BLaER1 (cell line): Measurements from ENCODE around the gene NR2E1.

Experiments
- H3K27ac ChIP-seq: shearing (Covaris generic); formaldehyde crosslinking; 2 replicates; pipeline ENCODE4 v1.8.1; 2022
- H3K27me3 ChIP-seq: shearing (Covaris generic); formaldehyde crosslinking; 2 replicates; pipeline ENCODE4 v1.8.1; 2022
- H3K36me3 ChIP-seq: shearing (Covaris generic); formaldehyde crosslinking; 2 replicates; pipeline ENCODE4 v1.8.1; 2022
- H3K4me1 ChIP-seq: shearing (Covaris generic); formaldehyde crosslinking; 2 replicates; pipeline ENCODE4 v1.8.1; 2022
- H3K4me2 ChIP-seq: shearing (Covaris generic); formaldehyde crosslinking; 2 replicates; pipeline ENCODE4 v1.8.1; 2022
- H3K4me3 ChIP-seq: shearing (Covaris generic); formaldehyde crosslinking; 2 replicates; pipeline ENCODE4 v1.8.1; 2022
- H3K9ac ChIP-seq: shearing (Covaris generic); formaldehyde crosslinking; 2 replicates; pipeline ENCODE4 v1.8.1; 2022
- H3K9me3 ChIP-seq: shearing (Covaris generic); formaldehyde crosslinking; 2 replicates; pipeline ENCODE4 v1.8.1; 2022
- H4K20me1 ChIP-seq: shearing (Covaris generic); formaldehyde crosslinking; 2 replicates; pipeline ENCODE4 v1.8.1; 2022
- Cebpa-rat ChIP-seq: shearing (Covaris generic); IDR thresholded peaks from 2 replicates; pipeline ENCODE4 v1.8.1; 2022

Gene NR2E1

GRCh38 chr6:108170332-108171290, 4.8 kb downstream of the NR2E1 start:
- TF ChIP-seq Cebpa-rat, result no peak
- H3K27ac ChIP-seq, result no peak overlapping the region
- H4K20me1 ChIP-seq, result peaks cover 71% of the 10 kb centered on the region
- H3K4me3 ChIP-seq, result no peak overlapping the region
- H3K4me1 ChIP-seq, result no peaks in the 10 kb centered on the region; the same call in 1 of the 2 replicates
- no peak overlapping the region for H3K4me2 ChIP-seq
- no peak overlapping the region for H3K9ac ChIP-seq
- H3K36me3 ChIP-seq, result no peaks in the 10 kb centered on the region
- H3K27me3 ChIP-seq, result peaks cover 100% of the 10 kb centered on the region
- H3K9me3 ChIP-seq, result peaks cover 57% of the 10 kb centered on the region

GRCh38 chr6:108171291-108171917, 5.6 kb downstream of the NR2E1 start:
- H3K27me3 ChIP-seq, result peaks cover 100% of the 10 kb centered on the region
- H3K36me3 ChIP-seq, result no peaks in the 10 kb centered on the region
- TF ChIP-seq Cebpa-rat, result no peak
- no peak overlapping the region for H3K9ac ChIP-seq
- H3K4me3 ChIP-seq, result no peak overlapping the region
- H4K20me1 ChIP-seq, result peaks cover 63% of the 10 kb centered on the region
- H3K27ac ChIP-seq, result no peak overlapping the region
- H3K4me1 ChIP-seq, result no peaks in the 10 kb centered on the region; the same call in 1 of the 2 replicates
- H3K9me3 ChIP-seq, result peaks cover 59% of the 10 kb centered on the region
- H3K4me2 ChIP-seq, result no peak overlapping the region

GRCh38 chr6:108171918-108172516, 6.2 kb downstream of the NR2E1 start:
- no peaks in the 10 kb centered on the region for H3K36me3 ChIP-seq
- peaks cover 100% of the 10 kb centered on the region for H3K27me3 ChIP-seq
- peaks cover 56% of the 10 kb centered on the region for H3K9me3 ChIP-seq
- H3K4me3 ChIP-seq, result no peak overlapping the region
- H4K20me1 ChIP-seq, result peaks cover 57% of the 10 kb centered on the region
- no peak overlapping the region for H3K27ac ChIP-seq
- no peak for TF ChIP-seq Cebpa-rat
- no peaks in the 10 kb centered on the region; the same call in 1 of the 2 replicates for H3K4me1 ChIP-seq
- H3K9ac ChIP-seq, result no peak overlapping the region
- H3K4me2 ChIP-seq, result no peak overlapping the region

GRCh38 chr6:108174371-108175175, 8.8 kb downstream of the NR2E1 start:
- no peak overlapping the region for H3K27ac ChIP-seq
- no peak overlapping the region for H3K4me2 ChIP-seq
- H3K9ac ChIP-seq, result no peak overlapping the region
- no peaks in the 10 kb centered on the region for H3K36me3 ChIP-seq
- peaks cover 79% of the 10 kb centered on the region for H3K27me3 ChIP-seq
- no peak overlapping the region for H3K4me3 ChIP-seq
- peaks cover 31% of the 10 kb centered on the region for H4K20me1 ChIP-seq
- no peaks in the 10 kb centered on the region; the same call in 1 of the 2 replicates for H3K4me1 ChIP-seq
- TF ChIP-seq Cebpa-rat, result no peak
- peaks cover 36% of the 10 kb centered on the region for H3K9me3 ChIP-seq

GRCh38 chr6:108175176-108175591, 9.4 kb downstream of the NR2E1 start:
- H3K9ac ChIP-seq, result no peak overlapping the region
- H3K4me3 ChIP-seq, result no peak overlapping the region
- H3K4me1 ChIP-seq, result no peaks in the 10 kb centered on the region; the same call in 1 of the 2 replicates
- H3K36me3 ChIP-seq, result no peaks in the 10 kb centered on the region
- no peak overlapping the region for H3K4me2 ChIP-seq
- no peak overlapping the region for H3K27ac ChIP-seq
- H3K9me3 ChIP-seq, result peaks cover 30% of the 10 kb centered on the region
- no peak for TF ChIP-seq Cebpa-rat
- H4K20me1 ChIP-seq, result peaks cover 25% of the 10 kb centered on the region
- peaks cover 77% of the 10 kb centered on the region for H3K27me3 ChIP-seq

- peaks cover 71% of the 10 kb centered on the region for H3K27me3 ChIP-seq
- no peaks in the 10 kb centered on the region; the same call in 1 of the 2 replicates for H3K4me1 ChIP-seq
These were observed 9.9 kb downstream of the NR2E1 start for GRCh38 chr6:108175592-108176279.

GRCh38 chr6:108176281-108177089, 10.7 kb downstream of the NR2E1 start:
- H3K4me2 ChIP-seq, result no peak overlapping the region
- H3K4me3 ChIP-seq, result no peak overlapping the region
- TF ChIP-seq Cebpa-rat, result no peak
- H3K36me3 ChIP-seq, result no peaks in the 10 kb centered on the region
- no peak overlapping the region for H3K27ac ChIP-seq
- H3K4me1 ChIP-seq, result no peaks in the 10 kb centered on the region; the same call in 1 of the 2 replicates
- peaks cover 12% of the 10 kb centered on the region for H4K20me1 ChIP-seq
- peaks cover 64% of the 10 kb centered on the region for H3K27me3 ChIP-seq
- no peak overlapping the region for H3K9ac ChIP-seq
- peaks cover 27% of the 10 kb centered on the region for H3K9me3 ChIP-seq

More at GRCh38 chr6:108175592-108176279, 9.9 kb downstream of the NR2E1 start:
- Histone ChIP-seq H3K27ac (no peak overlapping the region), H3K9ac (no peak overlapping the region), H3K9me3 (peaks cover 27% of the 10 kb centered on the region), H3K36me3 (no peaks in the 10 kb centered on the region), H4K20me1 (peaks cover 20% of the 10 kb centered on the region), H3K4me3 (no peak overlapping the region), H3K4me2 (no peak overlapping the region)
- no peak for TF ChIP-seq Cebpa-rat

- no peak overlapping the region for H3K27ac ChIP-seq
- H3K4me2 ChIP-seq, result no peak overlapping the region
- no peak overlapping the region for H3K4me3 ChIP-seq
- no peaks in the 10 kb centered on the region for H3K36me3 ChIP-seq
- H3K4me1 ChIP-seq, result no peaks in the 10 kb centered on the region
- TF ChIP-seq Cebpa-rat, result no peak
- no peak overlapping the region for H3K9ac ChIP-seq
- H3K9me3 ChIP-seq, result peaks cover 19% of the 10 kb centered on the region
- peaks cover 31% of the 10 kb centered on the region for H3K27me3 ChIP-seq
- no peaks in the 10 kb centered on the region for H4K20me1 ChIP-seq
These were observed 13.9 kb downstream of the NR2E1 start for GRCh38 chr6:108179741-108180140.
